ENCODE data around the gene LRFN4.

Gene LRFN4

GRCh38 chr11:66879000-66879399, 22.1 kb downstream of the LRFN4 start:
- no peaks in the 10 kb centered on the region for H3K36me3 ChIP-seq (replicated peaks)
- DNase-seq (ENCODE audit: low spot score in 2 of 2) = no peak
- in situ Hi-C loops (cut with MboI; ENCODE audit: low sequenced_read_pairs) = no loop called here
- no peaks in the 10 kb centered on the region for H3K4me1 ChIP-seq
- no peaks in the 10 kb centered on the region for H3K9me3 ChIP-seq
- no peaks in the 10 kb centered on the region for H3K27me3 ChIP-seq (ENCODE audit: low read depth)
- H3K4me3 ChIP-seq = no peak overlapping the region

GRCh38 chr11:66879583-66879982, 22.7 kb downstream of the LRFN4 start:
- H3K4me1 ChIP-seq = no peaks in the 10 kb centered on the region
- H3K27me3 ChIP-seq (ENCODE audit: low read depth) = no peaks in the 10 kb centered on the region
- no peak for DNase-seq (ENCODE audit: low spot score in 2 of 2)
- no peaks in the 10 kb centered on the region for H3K36me3 ChIP-seq (replicated peaks)
- H3K4me3 ChIP-seq = no peak overlapping the region
- no peaks in the 10 kb centered on the region for H3K9me3 ChIP-seq
- in situ Hi-C loops (cut with MboI; ENCODE audit: low sequenced_read_pairs) = no loop called here

- Histone ChIP-seq H3K4me3 (no peak overlapping the region), H3K4me1 (no peaks in the 10 kb centered on the region), H3K9me3 (no peaks in the 10 kb centered on the region), H3K36me3 (replicated peaks) (no peaks in the 10 kb centered on the region), H3K27me3 (ENCODE audit: low read depth) (no peaks in the 10 kb centered on the region)
- in situ Hi-C loops (cut with MboI; ENCODE audit: low sequenced_read_pairs) = no loop called here
- no peak for DNase-seq (ENCODE audit: low spot score in 2 of 2)
Measured at GRCh38 chr11:66879999-66880398, 23.1 kb downstream of the LRFN4 start.

- no peaks in the 10 kb centered on the region for H3K9me3 ChIP-seq
- no peaks in the 10 kb centered on the region for H3K4me1 ChIP-seq
- no peaks in the 10 kb centered on the region for H3K27me3 ChIP-seq (ENCODE audit: low read depth)
- no peak overlapping the region for H3K4me3 ChIP-seq
- DNase-seq (ENCODE audit: low spot score in 2 of 2) = no peak
- no peaks in the 10 kb centered on the region for H3K36me3 ChIP-seq (replicated peaks)
- in situ Hi-C loops (cut with MboI; ENCODE audit: low sequenced_read_pairs) = no loop called here
Measured at GRCh38 chr11:66880496-66881450, 23.9 kb downstream of the LRFN4 start.

- in situ Hi-C loops (cut with MboI; ENCODE audit: low sequenced_read_pairs) = no loop called here
Measured at GRCh38 chr11:66881451-66881835, 24.6 kb downstream of the LRFN4 start.

GRCh38 chr11:66881927-66882452, 25.1 kb downstream of the LRFN4 start:
- in situ Hi-C loops (cut with MboI; ENCODE audit: low sequenced_read_pairs) = no loop called here
- Histone ChIP-seq H3K27me3 (ENCODE audit: low read depth) (no peaks in the 10 kb centered on the region), H3K4me1 (no peaks in the 10 kb centered on the region), H3K4me3 (no peak overlapping the region), H3K9me3 (no peaks in the 10 kb centered on the region), H3K36me3 (replicated peaks) (no peaks in the 10 kb centered on the region)
- no peak for DNase-seq (ENCODE audit: low spot score in 2 of 2)

More at GRCh38 chr11:66881451-66881835, 24.6 kb downstream of the LRFN4 start:
- Histone ChIP-seq H3K4me3 (no peak overlapping the region), H3K27me3 (ENCODE audit: low read depth) (no peaks in the 10 kb centered on the region), H3K9me3 (no peaks in the 10 kb centered on the region), H3K36me3 (replicated peaks) (no peaks in the 10 kb centered on the region), H3K4me1 (no peaks in the 10 kb centered on the region)
- no peak for DNase-seq (ENCODE audit: low spot score in 2 of 2)

- H3K4me1 ChIP-seq = no peaks in the 10 kb centered on the region
- DNase-seq (ENCODE audit: low spot score in 2 of 2) = no peak
- in situ Hi-C loops (cut with MboI; ENCODE audit: low sequenced_read_pairs) = no loop called here
- no peak overlapping the region for H3K4me3 ChIP-seq
- H3K9me3 ChIP-seq = no peaks in the 10 kb centered on the region
- no peaks in the 10 kb centered on the region for H3K27me3 ChIP-seq (ENCODE audit: low read depth)
- no peaks in the 10 kb centered on the region for H3K36me3 ChIP-seq (replicated peaks)
Measured at GRCh38 chr11:66882561-66883015, 25.7 kb downstream of the LRFN4 start.

GRCh38 chr11:66883016-66883965, 26.4 kb downstream of the LRFN4 start:
- Histone ChIP-seq H3K9me3 (no peaks in the 10 kb centered on the region), H3K4me3 (no peak overlapping the region), H3K27me3 (ENCODE audit: low read depth) (no peaks in the 10 kb centered on the region), H3K4me1 (no peaks in the 10 kb centered on the region), H3K36me3 (replicated peaks) (no peaks in the 10 kb centered on the region)
- in situ Hi-C loops (cut with MboI; ENCODE audit: low sequenced_read_pairs) = no loop called here
- DNase-seq (ENCODE audit: low spot score in 2 of 2) = peak; percentile 36 to 88

- H3K4me3 ChIP-seq = no peak overlapping the region
- no peak for DNase-seq (ENCODE audit: low spot score in 2 of 2)
- in situ Hi-C loops (cut with MboI; ENCODE audit: low sequenced_read_pairs) = no loop called here
Measured at GRCh38 chr11:66884443-66884842, 27.6 kb downstream of the LRFN4 start.

GRCh38 chr11:66885469-66885868, 28.6 kb downstream of the LRFN4 start:
- in situ Hi-C loops (cut with MboI; ENCODE audit: low sequenced_read_pairs) = no loop called here
- DNase-seq (ENCODE audit: low spot score in 2 of 2) = no peak
- no peaks in the 10 kb centered on the region for H3K36me3 ChIP-seq (replicated peaks)
- no peaks in the 10 kb centered on the region for H3K9me3 ChIP-seq
- H3K27me3 ChIP-seq (ENCODE audit: low read depth) = no peaks in the 10 kb centered on the region
- peaks cover 7% of the 10 kb centered on the region for H3K4me1 ChIP-seq
- no peak overlapping the region for H3K4me3 ChIP-seq

More at GRCh38 chr11:66884443-66884842, 27.6 kb downstream of the LRFN4 start:
- Histone ChIP-seq H3K9me3 (no peaks in the 10 kb centered on the region), H3K4me1 (no peaks in the 10 kb centered on the region), H3K36me3 (replicated peaks) (no peaks in the 10 kb centered on the region), H3K27me3 (ENCODE audit: low read depth) (no peaks in the 10 kb centered on the region)

GRCh38 chr11:66885950-66886440, 29.1 kb downstream of the LRFN4 start:
- Histone ChIP-seq H3K36me3 (replicated peaks) (no peaks in the 10 kb centered on the region), H3K9me3 (no peaks in the 10 kb centered on the region), H3K4me1 (peaks cover 7% of the 10 kb centered on the region), H3K27me3 (ENCODE audit: low read depth) (no peaks in the 10 kb centered on the region), H3K4me3 (no peak overlapping the region)
- in situ Hi-C loops (cut with MboI; ENCODE audit: low sequenced_read_pairs) = no loop called here
- no peak for DNase-seq (ENCODE audit: low spot score in 2 of 2)

GRCh38 chr11:66886671-66887221, 29.9 kb downstream of the LRFN4 start:
- no peak for DNase-seq (ENCODE audit: low spot score in 2 of 2)
- Histone ChIP-seq H3K36me3 (replicated peaks) (no peaks in the 10 kb centered on the region), H3K4me1 (peaks cover 7% of the 10 kb centered on the region), H3K9me3 (no peaks in the 10 kb centered on the region), H3K27me3 (ENCODE audit: low read depth) (no peaks in the 10 kb centered on the region), H3K4me3 (no peak overlapping the region)
- in situ Hi-C loops (cut with MboI; ENCODE audit: low sequenced_read_pairs) = no loop called here

- no peaks in the 10 kb centered on the region for H3K27me3 ChIP-seq (ENCODE audit: low read depth)
- DNase-seq (ENCODE audit: low spot score in 2 of 2) = no peak
- no peaks in the 10 kb centered on the region for H3K36me3 ChIP-seq (replicated peaks)
- in situ Hi-C loops (cut with MboI; ENCODE audit: low sequenced_read_pairs) = no loop called here
- H3K4me3 ChIP-seq = no peak overlapping the region
- peaks cover 7% of the 10 kb centered on the region for H3K4me1 ChIP-seq
- no peaks in the 10 kb centered on the region for H3K9me3 ChIP-seq
Measured at GRCh38 chr11:66887526-66887925, 30.7 kb downstream of the LRFN4 start.
